ENCODE measurements around the gene MPL. TPM values are rescaled to one million over a fixed set of nuclear protein-coding genes. Genes with fewer than 3 reads are reported as not detected.
A peak's percentile ranks its signal among the peaks of the same experiment; 100 is the strongest.

The MPL gene
- total RNA-seq, 3 donors from 2014 or later = not detected

- no peak overlapping the region for H3K4me3 ChIP-seq
- H3K9me3 ChIP-seq = no peaks in the 10 kb centered on the region
- H3K27me3 ChIP-seq = no peaks in the 10 kb centered on the region
- H3K4me1 ChIP-seq = no peaks in the 10 kb centered on the region
- DNase-seq (ENCODE audit: low spot score in 2 of 2) = peak in 1 of 2 donors; percentile 44
- intact Hi-C loops (cut with DNase I; ENCODE audit: low total_unique reads) = no loop called here
- no peaks in the 10 kb centered on the region for H3K36me3 ChIP-seq
- TF ChIP-seq CTCF (IDR thresholded peaks at IDR 0.05) = no peak
- no peak overlapping the region for H3K27ac ChIP-seq
Observed at GRCh38 chr1:43317817-43318471, 19.7 kb upstream of the MPL start.

GRCh38 chr1:43318831-43319230, 18.8 kb upstream of the MPL start:
- Histone ChIP-seq H3K27me3 (no peaks in the 10 kb centered on the region), H3K4me3 (no peak overlapping the region), H3K36me3 (no peaks in the 10 kb centered on the region), H3K9me3 (no peaks in the 10 kb centered on the region), H3K4me1 (no peaks in the 10 kb centered on the region), H3K27ac (no peak overlapping the region)
- no peak for TF ChIP-seq POLR2A (IDR thresholded peaks at IDR 0.05)
- TF ChIP-seq POLR2AphosphoS5 (IDR thresholded peaks at IDR 0.05) = no peak
- TF ChIP-seq CTCF (IDR thresholded peaks at IDR 0.05) = no peak
- DNase-seq (ENCODE audit: low spot score in 2 of 2) = peak in 1 of 2 donors; percentile 7
- intact Hi-C loops (cut with DNase I; ENCODE audit: low total_unique reads) = no loop called here

GRCh38 chr1:43319288-43319687, 18.3 kb upstream of the MPL start:
- Histone ChIP-seq H3K9me3 (no peaks in the 10 kb centered on the region), H3K4me3 (no peak overlapping the region)

GRCh38 chr1:43319766-43320165, 17.9 kb upstream of the MPL start:
- Histone ChIP-seq H3K27me3 (no peaks in the 10 kb centered on the region), H3K27ac (no peak overlapping the region), H3K4me3 (no peak overlapping the region), H3K36me3 (no peaks in the 10 kb centered on the region), H3K4me1 (no peaks in the 10 kb centered on the region), H3K9me3 (peaks cover 0 to 4% of the 10 kb centered on the region in 2 donors)
- peak in 1 of 2 donors; percentile 34 for DNase-seq (ENCODE audit: low spot score in 2 of 2)
- intact Hi-C loops (cut with DNase I; ENCODE audit: low total_unique reads) = no loop called here
- TF ChIP-seq POLR2A (IDR thresholded peaks at IDR 0.05) (no peak), POLR2AphosphoS5 (IDR thresholded peaks at IDR 0.05) (no peak), CTCF (IDR thresholded peaks at IDR 0.05) (no peak)

More at GRCh38 chr1:43319288-43319687, 18.3 kb upstream of the MPL start:
- peak in 1 of 2 donors; percentile 36 for DNase-seq (ENCODE audit: low spot score in 2 of 2)
- TF ChIP-seq CTCF (IDR thresholded peaks at IDR 0.05) (no peak), POLR2A (IDR thresholded peaks at IDR 0.05) (no peak)
- H3K4me1 ChIP-seq = no peaks in the 10 kb centered on the region
- intact Hi-C loops (cut with DNase I; ENCODE audit: low total_unique reads) = no loop called here
- no peaks in the 10 kb centered on the region for H3K36me3 ChIP-seq
- no peaks in the 10 kb centered on the region for H3K27me3 ChIP-seq
- H3K27ac ChIP-seq = no peak overlapping the region

- peaks cover 0 to 4% of the 10 kb centered on the region in 2 donors for H3K9me3 ChIP-seq
- DNase-seq (ENCODE audit: low spot score in 2 of 2) = peak in 1 of 2 donors; percentile 24
- H3K4me1 ChIP-seq = no peaks in the 10 kb centered on the region
- intact Hi-C loops (cut with DNase I; ENCODE audit: low total_unique reads) = no loop called here
- no peak for TF ChIP-seq POLR2A (IDR thresholded peaks at IDR 0.05)
- TF ChIP-seq POLR2AphosphoS5 (IDR thresholded peaks at IDR 0.05) = no peak
- TF ChIP-seq CTCF (IDR thresholded peaks at IDR 0.05) = no peak
- H3K27ac ChIP-seq = no peak overlapping the region
- H3K4me3 ChIP-seq = no peak overlapping the region
- no peaks in the 10 kb centered on the region for H3K36me3 ChIP-seq
- no peaks in the 10 kb centered on the region for H3K27me3 ChIP-seq
Observed at GRCh38 chr1:43321331-43321891, 16.2 kb upstream of the MPL start.
